Mucosa of descending colon (tissue), 3 donors: ENCODE data around the gene RAVER2. TPM values are rescaled to one million over a fixed set of nuclear protein-coding genes. Genes with fewer than 3 reads are reported as not detected.

Source experiments
- ATAC-seq: fragments of 200-7000 bp; cut with Tn5 transposase; one replicate; pipeline ENCODE4 v1.9.1; 2020; ENCODE audit warnings: mild to moderate bottlenecking, moderate library complexity
- DNase-seq, 3 donors: peaks; one replicate each; pipeline ENCODE4 v3.0.0-alpha.2; 2020
- H3K36me3 ChIP-seq: fragments of 200-600 bp; one replicate; pipeline ENCODE4 v1.8.0; 2021; ENCODE audit warnings: low read depth, mild to moderate bottlenecking
- H3K4me1 ChIP-seq: fragments of 200-600 bp; one replicate; pipeline ENCODE4 v1.8.0; 2021; ENCODE audit warnings: low read depth, mild to moderate bottlenecking
- H3K4me3 ChIP-seq: fragments of 200-600 bp; one replicate; pipeline ENCODE4 v1.8.0; 2021; ENCODE audit warnings: mild to moderate bottlenecking
- H3K9me3 ChIP-seq: fragments of 200-600 bp; one replicate; pipeline ENCODE4 v1.8.0; 2021; ENCODE audit warnings: mild to moderate bottlenecking
- intact Hi-C, 2 donors: fragments of 100-400 bp; cut with DNase I in 1 of 2; cut with micrococcal nuclease in 1 of 2; formaldehyde crosslinking; loops; one replicate each; pipeline versions ENCODE4 v1.11.0 to v1.11.1; 2022; cut with DNase I, micrococcal nuclease
- total RNA-seq, 3 donors: library from RNA; stranded (reverse); fragmentation: NEBNext Ultra II Directional in 2 of 3; extraction: Animal tissue kit (Norgen Biotek cat#: 25700) in 2 of 3; gene quantifications; one replicate each; pipeline versions ENCODE4 v1.2.1 to v1.2.4, GENCODE V29; 2021 to 2023
- TF ChIP-seq, protein P1 (sequence below): fragments of 200-600 bp; IDR thresholded peaks from one replicate; pipeline ENCODE4 v1.8.0; 2022; ENCODE audit warnings: antibody characterized with exemption, mild to moderate bottlenecking
- donor health status: DM: no; HTN: no; CAD: no; lungs with moderate emphysema.
- donor health status: DM: no; HTN: no; CAD: no.
- donor health status: DM: no; HTN: yes; CAD: no.

RAVER2 gene
- total RNA-seq, 3 donors from 2014 or later: 35.9 to 81.0 (median 46.3) TPM

DNA sequence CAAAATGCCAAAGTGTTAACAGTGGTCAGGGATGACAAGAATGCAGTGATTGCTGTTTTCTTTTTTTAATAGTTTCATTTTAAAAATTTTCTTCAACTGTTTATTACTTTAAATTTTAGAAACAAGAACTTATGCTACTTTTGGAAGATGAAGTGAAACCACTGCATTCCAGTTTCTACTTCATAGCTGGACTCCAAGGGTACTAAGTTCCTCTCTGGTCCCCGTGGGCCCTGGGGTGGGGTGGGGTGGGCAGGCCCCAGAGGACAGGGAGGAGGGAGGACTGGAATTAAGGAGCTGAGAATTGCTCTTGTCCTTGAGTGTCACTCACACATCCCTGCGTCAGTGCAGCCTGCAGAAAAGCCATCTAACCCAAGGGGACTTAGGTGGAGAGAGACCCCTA lies 97.3 kb downstream of the RAVER2 start:
- no peaks in the 10 kb centered on the region for H3K9me3 ChIP-seq
- no peak for DNase-seq
- ATAC-seq: no peak
- H3K36me3 ChIP-seq: no peaks in the 10 kb centered on the region
- intact Hi-C loops: no loop called here
- TF ChIP-seq, protein P1, sequence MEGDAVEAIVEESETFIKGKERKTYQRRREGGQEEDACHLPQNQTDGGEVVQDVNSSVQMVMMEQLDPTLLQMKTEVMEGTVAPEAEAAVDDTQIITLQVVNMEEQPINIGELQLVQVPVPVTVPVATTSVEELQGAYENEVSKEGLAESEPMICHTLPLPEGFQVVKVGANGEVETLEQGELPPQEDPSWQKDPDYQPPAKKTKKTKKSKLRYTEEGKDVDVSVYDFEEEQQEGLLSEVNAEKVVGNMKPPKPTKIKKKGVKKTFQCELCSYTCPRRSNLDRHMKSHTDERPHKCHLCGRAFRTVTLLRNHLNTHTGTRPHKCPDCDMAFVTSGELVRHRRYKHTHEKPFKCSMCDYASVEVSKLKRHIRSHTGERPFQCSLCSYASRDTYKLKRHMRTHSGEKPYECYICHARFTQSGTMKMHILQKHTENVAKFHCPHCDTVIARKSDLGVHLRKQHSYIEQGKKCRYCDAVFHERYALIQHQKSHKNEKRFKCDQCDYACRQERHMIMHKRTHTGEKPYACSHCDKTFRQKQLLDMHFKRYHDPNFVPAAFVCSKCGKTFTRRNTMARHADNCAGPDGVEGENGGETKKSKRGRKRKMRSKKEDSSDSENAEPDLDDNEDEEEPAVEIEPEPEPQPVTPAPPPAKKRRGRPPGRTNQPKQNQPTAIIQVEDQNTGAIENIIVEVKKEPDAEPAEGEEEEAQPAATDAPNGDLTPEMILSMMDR: no peak
- no peaks in the 10 kb centered on the region for H3K4me1 ChIP-seq
- H3K4me3 ChIP-seq: no peak overlapping the region

DNA sequence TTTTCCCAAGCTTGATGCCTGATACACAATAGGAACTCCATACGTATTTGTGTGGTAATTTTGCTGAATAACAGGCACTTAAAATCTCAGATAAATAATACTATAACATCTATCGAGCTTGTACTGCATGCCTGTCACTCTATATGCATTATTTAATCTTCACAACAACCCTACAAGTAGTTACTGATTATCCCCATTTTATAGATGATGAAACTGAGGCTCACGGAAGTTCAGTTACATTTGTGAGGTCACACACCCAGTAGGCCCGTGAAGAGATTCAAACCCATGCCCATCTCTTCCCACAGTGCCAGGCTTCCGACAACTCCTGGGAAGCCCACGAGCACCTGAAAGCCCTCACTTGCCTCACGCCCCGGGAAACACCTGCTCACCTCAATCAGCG lies 98.8 kb downstream of the RAVER2 start:
- Histone ChIP-seq H3K9me3 (no peaks in the 10 kb centered on the region), H3K4me3 (no peak overlapping the region), H3K36me3 (no peaks in the 10 kb centered on the region), H3K4me1 (no peaks in the 10 kb centered on the region)
- ATAC-seq: no peak
- intact Hi-C loops: no loop called here
- TF ChIP-seq, protein P1: no peak
- no peak for DNase-seq

DNA sequence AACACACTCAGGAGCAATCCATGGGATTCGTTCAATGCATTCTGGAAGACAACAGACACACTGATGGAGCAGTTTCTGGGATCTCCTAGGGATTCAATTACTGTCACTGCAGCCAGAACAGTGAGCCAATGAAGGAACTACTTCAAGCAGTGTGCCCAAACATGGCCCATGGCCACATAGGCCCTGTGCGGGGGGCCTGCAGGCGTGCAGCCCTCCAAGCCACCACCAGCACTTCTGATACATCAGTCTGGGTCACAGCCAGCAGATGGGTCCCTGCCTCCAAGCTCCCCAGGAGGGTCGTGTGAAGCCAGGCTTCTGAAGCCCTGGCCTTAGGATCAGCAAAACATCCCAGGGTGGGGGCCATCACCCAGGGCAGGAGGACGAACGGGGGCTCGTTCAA lies 99.3 kb downstream of the RAVER2 start:
- no peak overlapping the region for H3K4me3 ChIP-seq
- intact Hi-C loops: no loop called here
- H3K9me3 ChIP-seq: no peaks in the 10 kb centered on the region
- DNase-seq (no peak), ATAC-seq (no peak)
- TF ChIP-seq, protein P1: no peak
- H3K4me1 ChIP-seq: no peaks in the 10 kb centered on the region
- H3K36me3 ChIP-seq: no peaks in the 10 kb centered on the region

DNA sequence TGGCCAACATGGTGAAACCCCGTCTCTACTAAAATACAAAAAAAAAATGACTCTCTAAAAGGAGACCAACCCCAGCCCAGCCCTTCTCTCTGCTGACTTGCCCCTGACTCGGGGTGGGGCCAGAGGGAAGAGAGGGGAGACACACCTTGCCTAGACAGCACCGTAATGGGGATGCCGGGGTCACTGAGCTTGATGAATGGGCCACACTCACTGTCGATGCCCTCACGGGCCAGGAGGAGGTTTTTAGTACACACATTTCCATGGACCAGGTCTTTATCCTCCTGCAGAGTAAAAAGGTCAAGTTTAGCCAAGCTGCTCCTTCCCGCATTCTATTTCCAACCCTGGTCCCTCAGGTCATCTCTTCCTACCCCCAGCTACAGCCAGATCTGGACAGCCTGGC lies 99.7 kb downstream of the RAVER2 start:
- H3K4me3 ChIP-seq: no peak overlapping the region
- no peaks in the 10 kb centered on the region for H3K9me3 ChIP-seq
- no peaks in the 10 kb centered on the region for H3K4me1 ChIP-seq
- TF ChIP-seq, protein P1: no peak
- intact Hi-C loops: no loop called here
- DNase-seq (no peak), ATAC-seq (no peak)
- H3K36me3 ChIP-seq: no peaks in the 10 kb centered on the region

DNA sequence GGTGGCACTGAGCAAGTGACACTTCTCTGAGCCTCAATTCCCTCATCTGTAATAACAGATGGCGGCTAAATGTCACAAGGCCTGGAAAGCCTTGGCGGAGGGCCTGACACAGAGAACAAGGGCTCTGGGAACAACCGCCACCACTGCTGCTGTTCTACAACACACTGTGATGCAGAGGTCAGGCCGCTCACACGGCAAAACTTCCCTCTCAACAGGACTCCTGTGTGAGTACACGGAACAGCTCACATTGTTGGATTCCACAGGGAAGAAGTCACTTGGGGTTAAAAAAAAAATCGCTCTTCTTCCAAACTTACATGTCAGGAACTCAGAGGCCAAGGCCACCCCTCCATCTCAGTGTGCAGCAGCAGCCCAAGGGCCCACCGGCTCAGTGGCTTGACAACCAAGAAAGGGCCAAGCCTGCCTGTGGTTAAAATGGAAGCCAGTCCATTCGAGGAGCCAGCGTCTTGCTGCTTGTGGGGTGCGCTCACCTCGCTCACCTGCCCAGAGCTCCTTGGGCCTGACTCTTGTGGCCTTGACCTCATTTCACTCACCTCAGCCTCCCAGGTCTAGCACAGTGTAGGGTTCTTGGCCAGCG lies 101.1 kb downstream of the RAVER2 start:
- Histone ChIP-seq H3K36me3 (no peaks in the 10 kb centered on the region), H3K9me3 (no peaks in the 10 kb centered on the region), H3K4me1 (no peaks in the 10 kb centered on the region), H3K4me3 (no peak overlapping the region)
- TF ChIP-seq, protein P1: no peak
- no peak for ATAC-seq
- DNase-seq: no peak
- intact Hi-C loops: no loop called here
